HL-60/S4 treated with phorbol 12-myristate 13-acetate at 8.2 ng/mL for 4 days and 3 days (cell line): ENCODE measurements around the gene DNAJB12.
"Not testable (repeated sequence)": the region's sequence is repeated elsewhere in the genome, so short reads cannot be mapped to it uniquely, and the experiment has no call there.

Source experiments
- in situ Hi-C: fragments of 300-500 bp; cut with MboI; formaldehyde crosslinking; loops from 2 replicates; pipeline ENCODE4 v1.15.0; 2022; ENCODE audit warnings: low sequenced_read_pairs

Gene DNAJB12

GRCh38 chr10:72355214-72355555 lies 466 bp upstream of the DNAJB12 start:
- in situ Hi-C loops = no loop called here

DNA sequence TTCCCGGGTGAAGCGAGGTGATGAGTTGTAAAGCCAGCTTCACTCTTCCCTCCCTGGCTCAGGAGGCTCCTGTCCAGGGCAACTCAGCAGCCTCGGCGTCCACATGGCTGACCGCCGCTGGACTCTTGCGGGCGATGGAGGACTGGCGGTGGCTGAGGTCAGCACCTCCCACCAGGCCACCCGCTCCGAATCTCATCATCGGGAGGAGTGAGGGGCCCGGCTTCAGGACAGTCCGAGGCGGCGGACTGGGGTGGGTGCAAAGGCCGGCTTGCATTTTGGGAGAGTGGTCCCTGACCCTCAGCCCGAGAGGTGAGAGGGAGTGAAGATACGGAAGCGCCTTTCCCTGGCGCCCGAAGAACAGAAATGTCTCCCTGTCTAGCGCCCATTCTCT lies 759 bp downstream of the DNAJB12 start:
- in situ Hi-C loops = no loop called here

- in situ Hi-C loops = no loop called here
Measured at GRCh38 chr10:72353028-72353964, 1.4 kb downstream of the DNAJB12 start.

- in situ Hi-C loops = no loop called here
Measured at GRCh38 chr10:72351479-72351878, 3.2 kb downstream of the DNAJB12 start.

DNA sequence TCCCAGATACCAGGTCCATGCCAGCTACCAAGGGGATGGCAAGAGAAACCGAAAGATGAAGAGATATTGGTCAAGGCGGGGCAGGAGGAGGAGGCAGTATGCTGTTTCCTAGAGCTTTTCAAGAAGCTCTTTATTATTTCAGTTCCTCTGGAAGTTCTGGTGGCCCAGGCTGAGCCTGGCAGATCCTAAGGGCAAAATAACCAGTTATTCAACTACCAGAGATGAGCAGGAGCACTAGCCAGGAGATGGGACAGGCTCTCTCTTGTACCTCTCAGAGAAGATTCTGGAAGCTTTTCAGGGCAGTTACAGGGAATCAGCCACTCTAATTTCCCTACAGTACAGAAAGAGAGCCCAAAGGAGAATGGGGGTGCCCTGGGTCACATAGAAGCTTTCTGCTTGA lies 5.3 kb downstream of the DNAJB12 start:
- in situ Hi-C loops = no loop called here

DNA sequence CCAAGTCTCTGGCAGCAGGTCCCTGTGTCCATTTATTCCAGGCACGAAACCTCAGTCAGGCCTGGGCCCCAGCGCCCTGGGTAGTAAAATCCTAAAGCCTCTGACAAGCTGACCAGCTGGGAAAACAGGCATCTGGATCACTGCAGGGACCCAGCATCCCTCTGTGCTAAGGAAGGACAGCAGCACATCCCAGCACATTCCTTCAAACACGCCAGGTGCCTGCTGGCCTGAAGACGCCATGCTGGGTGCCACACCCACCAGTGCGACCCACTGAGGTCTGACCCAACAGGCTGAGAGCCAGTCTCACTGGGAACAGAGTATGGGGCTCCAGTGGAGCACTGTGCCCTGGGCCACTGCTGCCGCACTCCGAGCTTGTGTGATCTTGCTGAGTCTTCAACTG lies 6.4 kb downstream of the DNAJB12 start:
- in situ Hi-C loops = no loop called here

GRCh38 chr10:72346117-72346516 lies 8.6 kb downstream of the DNAJB12 start:
- in situ Hi-C loops = not testable (repeated sequence)

DNA sequence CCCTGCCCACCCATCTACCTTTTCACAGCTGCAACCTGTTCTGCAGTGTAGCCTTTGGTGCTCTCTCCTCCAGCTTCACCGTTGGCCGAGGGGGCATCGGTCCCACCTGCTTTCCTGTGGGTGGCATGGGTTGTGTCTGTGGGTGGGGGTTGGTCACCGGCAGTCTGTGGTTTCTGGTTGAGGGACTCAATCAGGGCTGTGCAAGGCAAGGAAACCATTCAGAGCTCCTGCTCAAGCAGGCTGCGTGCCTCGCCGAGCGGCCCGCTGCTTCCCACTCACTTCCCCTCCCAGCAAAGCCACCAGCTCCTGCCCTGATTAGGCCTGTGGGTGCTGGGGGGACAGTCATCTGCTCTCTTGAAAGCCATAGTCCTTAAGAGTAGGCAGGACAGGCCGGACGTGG lies 9.8 kb downstream of the DNAJB12 start:
- in situ Hi-C loops = no loop called here

- in situ Hi-C loops = no loop called here
Measured at GRCh38 chr10:72342911-72343310, 11.8 kb downstream of the DNAJB12 start.

GRCh38 chr10:72340510-72341261 lies 14.0 kb downstream of the DNAJB12 start:
- in situ Hi-C loops = no loop called here

DNA sequence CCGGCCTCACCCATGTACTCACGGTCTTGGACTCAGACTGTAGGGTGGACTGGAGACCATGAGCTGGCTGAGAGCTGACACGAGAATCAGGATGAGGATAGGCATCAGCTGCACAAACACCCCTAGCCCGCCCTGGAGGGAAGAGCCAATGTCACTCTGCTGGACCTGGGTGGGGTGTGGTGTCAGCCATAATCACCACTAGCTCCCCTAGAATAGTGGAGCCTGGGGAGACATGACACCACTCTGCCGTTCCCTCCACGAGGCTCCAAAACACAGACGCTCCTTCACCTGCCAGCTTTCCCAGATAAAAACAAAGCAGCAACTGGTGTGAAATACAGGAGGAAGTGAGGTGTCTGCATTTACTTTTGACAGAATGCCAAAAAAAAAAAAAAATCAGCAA lies 16.5 kb downstream of the DNAJB12 start:
- in situ Hi-C loops = no loop called here

- in situ Hi-C loops = no loop called here
Measured at GRCh38 chr10:72337722-72338121, 17.0 kb downstream of the DNAJB12 start.

GRCh38 chr10:72337039-72337629 lies 17.6 kb downstream of the DNAJB12 start:
- in situ Hi-C loops = no loop called here

DNA sequence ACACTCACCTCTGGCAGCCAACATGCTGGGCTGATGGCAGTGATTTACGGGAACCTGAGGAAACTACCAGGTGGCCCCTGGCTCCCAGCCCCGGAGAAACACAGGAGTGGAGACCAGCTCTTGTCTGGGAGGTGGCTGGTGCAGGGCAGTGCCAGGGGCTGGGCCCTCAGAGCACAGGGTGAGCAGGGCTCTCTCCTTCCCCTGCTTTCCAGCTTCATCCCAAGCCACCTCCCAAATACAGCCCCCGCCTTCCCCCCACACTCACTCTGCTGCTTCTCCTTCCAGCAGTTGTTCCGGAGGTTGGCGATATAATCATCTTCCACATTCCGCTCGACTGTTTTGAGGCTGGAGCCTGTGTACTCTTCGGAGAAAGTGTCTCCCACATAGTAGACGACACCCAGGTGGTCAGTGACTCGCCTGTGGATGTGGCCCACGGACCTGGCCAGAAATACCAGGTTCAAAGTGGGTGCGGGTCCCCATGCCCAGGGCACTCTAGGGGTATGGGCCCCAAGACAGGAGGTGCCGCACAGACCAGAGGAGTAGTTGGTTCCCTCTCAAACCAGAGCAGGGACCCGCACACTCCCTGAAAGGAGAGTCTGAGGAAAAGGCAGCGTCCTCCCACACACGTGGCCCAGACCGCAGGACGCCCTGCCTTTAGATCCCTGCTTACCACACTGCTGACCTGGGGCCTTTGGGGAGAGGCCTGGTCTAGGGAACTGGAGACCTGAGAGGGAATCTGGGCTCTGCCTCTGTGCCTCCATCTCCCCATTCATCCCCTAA lies 18.3 kb downstream of the DNAJB12 start:
- in situ Hi-C loops = no loop called here

DNA sequence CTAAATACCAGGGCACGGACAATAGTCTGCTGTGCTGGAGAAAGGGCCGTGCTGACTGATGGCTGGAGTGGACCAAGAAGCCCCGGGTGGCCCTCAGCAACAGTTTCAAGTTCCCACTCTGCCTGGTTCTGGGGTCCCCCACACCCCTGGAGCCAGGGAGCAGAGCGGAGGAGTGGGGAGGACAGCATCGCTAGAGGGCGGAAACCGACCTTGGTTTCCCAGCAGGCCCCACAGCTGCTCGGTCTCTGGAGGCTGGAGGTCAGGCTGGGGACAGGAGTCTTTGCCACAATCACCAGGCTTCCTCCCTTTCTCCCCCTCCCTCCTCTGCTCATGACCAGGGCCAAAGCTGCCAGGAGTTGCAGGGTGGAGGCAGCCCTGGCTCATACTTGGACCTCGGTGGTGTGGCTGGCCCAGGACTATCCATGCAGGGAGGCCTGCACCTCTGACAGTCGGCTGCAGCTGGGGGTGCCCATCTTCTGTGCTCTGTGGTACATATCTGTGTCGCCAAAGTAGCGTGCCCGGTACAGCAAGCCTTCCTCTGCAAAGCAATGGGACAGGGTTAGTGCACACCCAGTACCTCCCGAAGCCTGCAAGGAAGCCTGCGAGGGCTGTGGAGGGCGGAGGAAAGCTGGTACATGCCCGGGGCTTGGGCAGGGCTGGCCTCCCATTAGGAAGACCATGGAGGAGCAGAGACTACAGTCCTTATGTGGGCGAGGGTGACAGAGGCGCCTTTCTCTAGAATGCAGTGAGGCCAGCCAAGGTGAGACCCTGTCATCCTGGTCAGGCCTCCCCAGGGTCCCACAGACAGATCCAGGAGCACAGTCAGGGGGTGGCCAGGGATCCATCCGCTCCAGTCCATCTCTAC lies 19.1 kb downstream of the DNAJB12 start:
- in situ Hi-C loops = no loop called here

GRCh38 chr10:72334825-72335393 lies 19.8 kb downstream of the DNAJB12 start:
- in situ Hi-C loops = no loop called here

DNA sequence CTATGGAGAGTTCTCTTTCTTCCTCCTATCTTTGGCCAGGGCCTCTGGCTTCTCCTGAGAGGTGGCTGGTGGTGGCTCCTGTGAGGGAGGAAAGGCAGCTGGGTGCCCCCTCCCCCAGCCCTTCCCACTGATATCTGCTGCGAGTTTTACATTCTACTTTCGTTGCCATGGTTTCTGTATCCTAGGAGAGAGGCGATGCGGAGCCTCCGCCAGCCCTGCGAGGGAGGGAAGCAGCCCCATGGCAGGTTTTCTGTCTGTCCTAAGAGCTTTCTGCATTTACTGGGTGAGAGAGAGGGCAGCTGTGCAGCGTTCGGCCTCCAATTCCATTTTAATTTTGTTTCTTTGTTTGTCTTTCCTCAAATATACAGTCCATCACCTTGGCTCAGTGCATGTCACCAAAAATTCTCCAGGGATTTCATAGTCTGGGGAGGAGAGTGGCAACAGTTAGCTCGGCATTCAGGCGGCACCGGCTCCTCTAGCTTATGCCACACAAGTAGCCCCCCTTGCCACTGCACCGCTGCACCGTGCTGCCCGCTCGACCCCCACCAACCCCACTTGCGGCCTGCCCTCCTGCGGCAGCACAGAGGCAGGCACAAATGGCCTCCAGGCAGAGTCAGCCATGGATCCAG lies 20.4 kb downstream of the DNAJB12 start:
- in situ Hi-C loops = no loop called here

GRCh38 chr10:72333112-72334015 lies 21.4 kb downstream of the DNAJB12 start:
- in situ Hi-C loops = no loop called here
